K562 (cell line): ENCODE data around the gene TMEM120A. TPM values are rescaled to one million over a fixed set of nuclear protein-coding genes. Genes with fewer than 3 reads are reported as not detected.
A peak's percentile ranks its signal among the peaks of the same experiment; 100 is the strongest.

Source experiments
- ATAC-seq: fragments of 200-7000 bp; cut with Tn5 transposase; 3 replicates; pipeline ENCODE4 v1.9.1; 2020; ENCODE audit warnings: moderate library complexity
- BruUV-seq: library from RNA; stranded (reverse); fragments of 400-500 nt; replicated peaks from 2 replicates; lab custom pipeline; 2021; lab: Mats Ljungman, UMichigan
- CTCF ChIA-PET: fragments of 300-600 bp; formaldehyde crosslinking; extraction: SDS; loops from one replicate; lab custom pipeline; 2021; ENCODE audit warnings: low intra/inter-chr PET ratio; lab: Yijun Ruan, JAX
- POLR2A ChIA-PET: fragments of 300-600, 350-650 bp; sonication (Branson Sonifier 250); formaldehyde crosslinking; extraction: SDS; loops from one replicate; lab custom pipeline; 2021; ENCODE audit warnings: antibody characterized with exemption, inconsistent platforms; lab: Yijun Ruan, JAX
- DNase-seq, 4 experiments: peaks; one replicate each; pipeline versions ENCODE4 v3.0.0 to v3.0.0-alpha.2; 2011 to 2018; ENCODE audit warnings: low spot score in 3 of 4, mixed read lengths in 3 of 4; ENCODE audit errors: extremely low read depth in 1 of 4
- FAIRE-seq: peaks from 2 replicates; lab custom pipeline; 2011; peaks lifted over from hg19 to GRCh38; lab: Jason Lieb, UNC
- H2AFZ ChIP-seq: 2 replicates; pipeline ENCODE4 v1.6.0; 2011; ENCODE audit warnings: low read depth, low read length, control low read depth, inconsistent platforms
- H3K27ac ChIP-seq: fragments of 200-600 bp; 3 replicates; pipeline ENCODE4 v1.8.0; 2011; ENCODE audit warnings: low read depth, mild to moderate bottlenecking, control low read depth, inconsistent platforms, low read length, moderate library complexity, mixed read lengths; ENCODE audit errors: extremely low read depth
- H3K27me3 ChIP-seq, 2 experiments: fragments of 300-600 bp in 1 of 2; 2 replicates in 1 of 2; 3 replicates in 1 of 2; pipeline versions ENCODE4 v1.6.0 to v1.8.0; 2011; ENCODE audit warnings: inconsistent platforms in 2 of 2, low read length in 2 of 2, mild to moderate bottlenecking in 1 of 2, mixed read lengths in 1 of 2, moderate library complexity in 1 of 2; ENCODE audit not compliant: control insufficient read depth in 2 of 2, insufficient read depth in 2 of 2
- H3K36me3 ChIP-seq: fragments of 300-600 bp; 3 replicates; pipeline ENCODE4 v1.8.0; 2011; ENCODE audit warnings: mild to moderate bottlenecking, low read length, inconsistent platforms; ENCODE audit not compliant: control insufficient read depth, insufficient read depth
- H3K4me1 ChIP-seq, 2 experiments: fragments of 200-600 bp in 1 of 2; replicated peaks in 1 of 2; 2 replicates in 1 of 2; 3 replicates in 1 of 2; pipeline versions ENCODE4 v1.5.1 to v1.8.0; 2011; ENCODE audit warnings: inconsistent platforms in 2 of 2, low read length in 2 of 2, mild to moderate bottlenecking in 1 of 2, mixed read lengths in 1 of 2, moderate library complexity in 1 of 2; ENCODE audit not compliant: control insufficient read depth in 2 of 2, insufficient read depth in 2 of 2
- H3K4me2 ChIP-seq: 2 replicates; pipeline ENCODE4 v1.6.1; 2011; ENCODE audit warnings: low read length, control low read depth, inconsistent platforms, mixed read lengths; ENCODE audit not compliant: insufficient read depth
- H3K4me3 ChIP-seq: fragments of 200-600 bp; sonication (generic), shearing (Covaris generic); 2 replicates; pipeline ENCODE4 v1.5.1; 2016; ENCODE audit warnings: control low read depth, inconsistent platforms
- H3K79me2 ChIP-seq: fragments of 200-600 bp; 3 replicates; pipeline ENCODE4 v1.8.0; 2011; ENCODE audit warnings: low read length, inconsistent platforms; ENCODE audit not compliant: control insufficient read depth, insufficient read depth
- H3K9ac ChIP-seq, 2 experiments: 2 replicates each; pipeline versions ENCODE4 v1.6.0 to v1.6.1; 2011; ENCODE audit warnings: low read depth in 2 of 2, low read length in 2 of 2, control low read depth in 1 of 2, inconsistent platforms in 1 of 2, mild to moderate bottlenecking in 1 of 2, mixed read lengths in 1 of 2; ENCODE audit not compliant: insufficient read depth in 1 of 2
- H3K9me1 ChIP-seq: one replicate; pipeline ENCODE4 v1.6.0; 2011; ENCODE audit warnings: inconsistent platforms, mild to moderate bottlenecking, low read length, moderate library complexity; ENCODE audit not compliant: control insufficient read depth, insufficient read depth
- H3K9me3 ChIP-seq: replicated peaks from 2 replicates; pipeline ENCODE4 v1.5.1; 2011; ENCODE audit warnings: low read depth, low read length, inconsistent platforms; ENCODE audit not compliant: control insufficient read depth, insufficient read depth
- H4K20me1 ChIP-seq: replicated peaks from 2 replicates; pipeline ENCODE4 v1.6.1; 2011; ENCODE audit warnings: low read length, inconsistent platforms, mixed read lengths; ENCODE audit not compliant: control insufficient read depth, insufficient read depth
- BRD4 ChIP-seq: fragments of 200-600 bp; sonication (generic); IDR thresholded peaks from 2 replicates; pipeline ENCODE4 v1.6.1; 2017; ENCODE audit warnings: inconsistent platforms
- BRF1 ChIP-seq: IDR thresholded peaks from 3 replicates; pipeline ENCODE4 v1.6.1; 2011; ENCODE audit warnings: borderline replicate concordance, mild to moderate bottlenecking; ENCODE audit not compliant: insufficient read length; ENCODE audit errors: extremely low read depth
- DPF2 ChIP-seq: fragments of 450-650 bp; IDR thresholded peaks from 2 replicates; pipeline ENCODE4 v1.6.1; 2016
- EGR1 ChIP-seq: fragments of 450-650 bp; conservative IDR thresholded peaks from 2 replicates; pipeline ENCODE4 v1.6.1; 2017; ENCODE audit warnings: mild to moderate bottlenecking
- FOXP1 ChIP-seq: sonication (generic); formaldehyde crosslinking; IDR thresholded peaks from 2 replicates; pipeline ENCODE4 v1.8.0; 2022; ENCODE audit warnings: mild to moderate bottlenecking, missing genetic modification reagents
- GTF2A2 ChIP-seq: IDR thresholded peaks from 2 replicates; pipeline ENCODE4 v1.6.1; 2016; ENCODE audit warnings: mild to moderate bottlenecking, missing genetic modification characterization, missing compliant biosample characterization
- GTF2E2 ChIP-seq: fragments of 200-800 bp; sonication (Bioruptor generic); IDR thresholded peaks from 2 replicates; pipeline ENCODE4 v1.6.1; 2016; ENCODE audit warnings: missing genetic modification characterization, missing compliant biosample characterization
- HNRNPL ChIP-seq: fragments of 200-400 bp; formaldehyde crosslinking; IDR thresholded peaks from 2 replicates; pipeline ENCODE4 v1.6.1; 2017; ENCODE audit warnings: low read depth, mild to moderate bottlenecking, low read length
- HNRNPUL1 ChIP-seq: fragments of 200-400 bp; formaldehyde crosslinking; IDR thresholded peaks from 2 replicates; pipeline ENCODE4 v1.6.1; 2017; ENCODE audit warnings: low read length
- HOXB6 ChIP-seq: fragments of 250-450 bp; sonication (Bioruptor Pico); IDR thresholded peaks from 2 replicates; pipeline ENCODE4 v1.5.1; 2022; ENCODE audit warnings: mild to moderate bottlenecking, borderline replicate concordance
- IRF2 ChIP-seq: sonication (generic); formaldehyde crosslinking; IDR thresholded peaks from 2 replicates; pipeline ENCODE4 v1.8.1; 2022; ENCODE audit warnings: mild to moderate bottlenecking, missing genetic modification reagents
- TAF9B ChIP-seq: fragments of 450-650 bp; IDR thresholded peaks from 2 replicates; pipeline ENCODE4 v1.6.1; 2018; ENCODE audit warnings: mild to moderate bottlenecking; ENCODE audit not compliant: partially characterized antibody
- U2AF1 ChIP-seq: fragments of 200-400 bp; formaldehyde crosslinking; optimal IDR thresholded peaks from 2 replicates; pipeline ENCODE3; 2017; ENCODE audit warnings: mild to moderate bottlenecking, low read depth, low read length, moderate library complexity
- XRCC3 ChIP-seq: fragments of 450-650 bp; IDR thresholded peaks from 2 replicates; pipeline ENCODE4 v1.6.1; 2017; ENCODE audit warnings: mild to moderate bottlenecking, moderate library complexity
- ZNF146 ChIP-seq: IDR thresholded peaks from one replicate; pipeline ENCODE4 v1.6.1; 2018; ENCODE audit warnings: missing compliant biosample characterization; ENCODE audit not compliant: unreplicated experiment
- ZNF212 ChIP-seq: fragments of 450-650 bp; formaldehyde crosslinking; IDR thresholded peaks from 2 replicates; pipeline ENCODE4 v1.4.0; 2020; ENCODE audit warnings: mild to moderate bottlenecking
- ZNF311 ChIP-seq: fragments of 250-450 bp; sonication (Bioruptor Pico); IDR thresholded peaks from 2 replicates; pipeline ENCODE4 v1.4.0; 2020; ENCODE audit warnings: mild to moderate bottlenecking, moderate library complexity
- ZNF507 ChIP-seq: conservative IDR thresholded peaks from 2 replicates; pipeline ENCODE4 v1.6.1; 2017; ENCODE audit warnings: missing genetic modification characterization, missing compliant biosample characterization
- ZNF561 ChIP-seq: fragments of 450-650 bp; formaldehyde crosslinking; conservative IDR thresholded peaks from 2 replicates; pipeline ENCODE4 v1.4.0; 2020; ENCODE audit warnings: mild to moderate bottlenecking, moderate library complexity
- WGBS: fragments of 100-300 bp; shearing (Covaris generic); methylation state at CpG from one replicate; pipeline ENCODE4 v1.1.6; 2016; ENCODE audit warnings: low coverage, mixed read lengths; ENCODE audit not compliant: insufficient coverage; ENCODE audit errors: missing lambda C conversion rate; 5-methylcytosine and 5-hydroxymethylcytosine counted together
- in situ Hi-C: fragments of 300-500 bp; cut with MboI; formaldehyde crosslinking; loops from 4 replicates; pipeline ENCODE4 v1.15.0; 2018; ENCODE audit warnings: inconsistent platforms, mixed read lengths
- intact Hi-C: fragments of 100-400 bp; cut with micrococcal nuclease; formaldehyde crosslinking; loops from 2 replicates; pipeline ENCODE4 v1.14.2; 2022
- polyA plus RNA-seq, 8 experiments: library from polyadenylated mRNA; depleted of rRNA in 4 of 8; stranded (reverse) in 5 of 8; unstranded in 3 of 8; fragments of >200 nt; fragmentation: Nextera tagmentation in 2 of 8; fragmentation: Illumina TruSeq in 1 of 8; extraction: Ambion mirVana in 2 of 8; extraction: Trizol in 1 of 8; gene quantifications; 2 replicates each; pipeline versions ENCODE4 v1.2.1 to v1.2.3, GENCODE V29; 2011 to 2014; ENCODE audit warnings: inconsistent platforms in 1 of 8, missing spikeins in 1 of 8
- total RNA-seq, 7 experiments: library from RNA; depleted of rRNA in 6 of 7; stranded (reverse); fragments of >200 nt in 6 of 7; fragmentation: Illumina TruSeq in 2 of 7; extraction: Trizol in 2 of 7; gene quantifications; 2 replicates each; pipeline versions ENCODE4 v1.2.1 to v1.2.3, GENCODE V29; 2011 to 2021; ENCODE audit warnings: low replicate concordance in 1 of 7
- TF ChIP-seq, protein P1 (sequence below): fragments of 450-650 bp; IDR thresholded peaks from 2 replicates; pipeline ENCODE4 v1.6.1; 2016; ENCODE audit warnings: missing biosample characterization, missing genetic modification characterization
- TF ChIP-seq, protein P2 (sequence below): fragments of 250-450 bp; sonication (Bioruptor Pico); IDR thresholded peaks from 2 replicates; pipeline ENCODE4 v1.4.0; 2020; ENCODE audit warnings: mild to moderate bottlenecking, moderate library complexity

The TMEM120A gene
- total and polyA plus RNA-seq, 9 of the 15 experiments (the other 6 are each of a cell fraction or from before 2014, with no cell fraction given): 2.3 to 90.2 (median 22.9) TPM

DNA sequence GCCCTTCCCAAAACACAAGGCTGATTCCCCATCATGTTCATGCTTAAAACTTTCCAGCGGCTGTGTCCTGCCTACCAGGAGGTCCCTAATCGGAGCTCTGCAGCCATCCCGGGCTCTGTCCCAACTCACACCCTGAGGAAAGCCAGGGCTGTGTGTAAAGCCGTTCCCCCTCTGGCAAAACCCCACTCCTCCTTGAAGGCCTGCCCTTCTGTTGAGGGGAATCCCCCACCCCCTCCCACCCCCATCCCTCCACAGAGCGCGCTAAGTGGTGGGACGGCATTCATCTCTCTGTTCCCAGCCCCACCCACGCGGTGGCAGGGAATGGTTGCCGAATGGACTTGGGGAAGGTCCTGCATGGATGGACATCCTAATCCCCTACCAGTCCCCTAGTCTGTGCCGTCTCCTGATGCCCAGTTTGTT, 667 bp upstream of the TMEM120A start (continued):
- TF ChIP-seq HOXB6 (CRISPR knock-in tag): no peak
- TF ChIP-seq ZNF311 (CRISPR knock-in tag): no peak
- no peak for TF ChIP-seq BRD4
- 0 out of 2 replicates have a peak, but pooled peaks have one; percentile 28 for TF ChIP-seq FOXP1 (CRISPR knock-in tag)
- TF ChIP-seq IRF2 (CRISPR knock-in tag): no peak
- TF ChIP-seq EGR1: peak; percentile 29; the same call in 1 of the 2 replicates
- TF ChIP-seq ZNF507: no peak

DNA sequence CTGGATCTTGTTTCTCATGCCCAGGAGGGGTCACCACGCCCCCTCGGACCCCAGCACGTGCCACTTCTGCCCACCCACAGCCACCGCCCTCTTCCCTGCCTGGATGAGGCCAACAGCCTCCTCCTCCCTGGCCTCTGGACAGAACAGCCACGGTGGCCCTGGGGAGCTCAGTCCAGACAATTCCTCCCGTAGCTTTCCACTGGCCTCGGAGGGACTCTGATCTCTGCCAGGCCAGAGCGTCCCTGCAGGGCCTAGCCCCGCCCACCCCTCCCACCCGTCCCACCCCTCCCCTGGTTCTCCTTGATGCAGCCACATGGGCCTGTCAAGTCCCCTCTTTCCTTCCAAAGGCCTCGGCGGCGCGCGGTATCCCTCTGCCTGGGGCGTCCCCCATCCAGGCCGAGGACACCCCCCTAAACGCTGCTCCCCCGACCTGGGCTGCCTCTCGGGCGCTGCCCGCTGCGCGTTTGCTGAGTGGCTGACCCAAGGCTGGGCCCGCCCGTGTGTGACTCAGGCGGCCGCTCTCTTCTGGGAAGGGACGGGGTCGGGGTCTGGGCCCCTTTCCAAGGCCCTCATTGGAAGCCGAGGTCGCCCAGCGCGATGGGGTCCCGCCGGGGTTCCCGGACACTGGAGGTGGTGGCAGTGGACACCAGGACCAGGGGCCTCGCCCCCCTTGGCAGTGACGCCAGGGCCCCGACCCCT, 557 bp downstream of the TMEM120A start:
- in situ Hi-C loops (no loop called here), intact Hi-C loops (no loop called here)
- H3K4me2 ChIP-seq: peak overlapping the region; percentile 86
- peaks cover 2% of the 10 kb centered on the region; the same call in 1 of the 3 replicates for H3K79me2 ChIP-seq
- peak overlapping the region; percentile 83 for H2AFZ ChIP-seq
- ChIA-PET CTCF (no interaction called here), POLR2A (interaction anchor here (0.9 to 1.2 kb wide), 4 partner anchors 16 to 128 kb away, joined by 3 to 5 read pairs (median 4); partner anchors contain the start of genes MDH2 and STYXL1)
- peak overlapping the region; percentile 54; the same call in 2 of the 3 replicates for H3K27ac ChIP-seq
- no peak for FAIRE-seq
- H3K9me1 ChIP-seq: no peaks in the 10 kb centered on the region
- peaks cover 5% of the 10 kb centered on the region; the same call in 1 of the 2 replicates for H4K20me1 ChIP-seq
- H3K4me3 ChIP-seq: peak overlapping the region; percentile 77
- peaks cover 38 to 61% of the 10 kb centered on the region in 2 experiments for H3K4me1 ChIP-seq
- BruUV-seq: TSS peak; percentile 51
- WGBS: 7% methylated on average over 35 of the region's 40 CpGs
- peak overlapping the region; percentile 60 to 91; a peak in 3 of 4 replicates for H3K9ac ChIP-seq
- peak; percentile 68 to 81 (median 77) for DNase-seq
- peak; percentile 35 for ATAC-seq
- H3K9me3 ChIP-seq: no peaks in the 10 kb centered on the region
- peaks cover 9% of the 10 kb centered on the region; the same call in 1 of the 3 replicates for H3K36me3 ChIP-seq
- no peaks in the 10 kb centered on the region for H3K27me3 ChIP-seq
- TF ChIP-seq HNRNPUL1 (no peak), GTF2E2 (tag) (no peak), BRF1 (no peak), GTF2A2 (no peak), ZNF561 (no peak), DPF2 (0 out of 2 replicates have a peak, but pooled peaks have one; percentile 8), XRCC3 (no peak), U2AF1 (no peak), HNRNPL (peak; percentile 33; the same call in 1 of the 2 replicates), ZNF212 (CRISPR knock-in tag) (no peak), ZNF146 (CRISPR knock-in tag) (no peak), TAF9B (no peak)
- TF ChIP-seq, protein P1, sequence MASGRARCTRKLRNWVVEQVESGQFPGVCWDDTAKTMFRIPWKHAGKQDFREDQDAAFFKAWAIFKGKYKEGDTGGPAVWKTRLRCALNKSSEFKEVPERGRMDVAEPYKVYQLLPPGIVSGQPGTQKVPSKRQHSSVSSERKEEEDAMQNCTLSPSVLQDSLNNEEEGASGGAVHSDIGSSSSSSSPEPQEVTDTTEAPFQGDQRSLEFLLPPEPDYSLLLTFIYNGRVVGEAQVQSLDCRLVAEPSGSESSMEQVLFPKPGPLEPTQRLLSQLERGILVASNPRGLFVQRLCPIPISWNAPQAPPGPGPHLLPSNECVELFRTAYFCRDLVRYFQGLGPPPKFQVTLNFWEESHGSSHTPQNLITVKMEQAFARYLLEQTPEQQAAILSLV: no peak
- TF ChIP-seq, protein P2, sequence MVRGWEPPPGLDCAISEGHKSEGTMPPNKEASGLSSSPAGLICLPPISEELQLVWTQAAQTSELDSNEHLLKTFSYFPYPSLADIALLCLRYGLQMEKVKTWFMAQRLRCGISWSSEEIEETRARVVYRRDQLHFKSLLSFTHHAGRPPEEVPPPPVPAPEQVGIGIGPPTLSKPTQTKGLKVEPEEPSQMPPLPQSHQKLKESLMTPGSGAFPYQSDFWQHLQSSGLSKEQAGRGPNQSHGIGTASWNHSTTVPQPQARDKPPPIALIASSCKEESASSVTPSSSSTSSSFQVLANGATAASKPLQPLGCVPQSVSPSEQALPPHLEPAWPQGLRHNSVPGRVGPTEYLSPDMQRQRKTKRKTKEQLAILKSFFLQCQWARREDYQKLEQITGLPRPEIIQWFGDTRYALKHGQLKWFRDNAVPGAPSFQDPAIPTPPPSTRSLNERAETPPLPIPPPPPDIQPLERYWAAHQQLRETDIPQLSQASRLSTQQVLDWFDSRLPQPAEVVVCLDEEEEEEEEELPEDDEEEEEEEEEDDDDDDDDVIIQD: no peak
